HCT116 (cell line): ENCODE results near the gene POMGNT1.

Source experiments
- CEBPB ChIP-seq: IDR thresholded peaks from 2 replicates; pipeline ENCODE4 v1.6.1; 2012; ENCODE audit warnings: low read depth
- EZH2 ChIP-seq: fragments of 200-600 bp; sonication (generic); IDR thresholded peaks from 2 replicates; pipeline ENCODE4 v1.6.1; 2017; ENCODE audit warnings: antibody characterized with exemption, mixed run types
- POLR2A ChIP-seq: IDR thresholded peaks from 2 replicates; pipeline ENCODE4 v1.7.0; 2011; ENCODE audit warnings: borderline replicate concordance; ENCODE audit not compliant: insufficient read depth, insufficient read length; ENCODE audit errors: extremely low read depth
- POLR2AphosphoS5 ChIP-seq: IDR thresholded peaks from 2 replicates; pipeline ENCODE4 v1.6.1; 2011; ENCODE audit warnings: mild to moderate bottlenecking, low read depth, low read length, moderate library complexity
- TF ChIP-seq, protein P1 (sequence below), 3 experiments: fragments of 200-600 bp in 1 of 3; sonication (generic) in 1 of 3; IDR thresholded peaks in 2 of 3; conservative IDR thresholded peaks in 1 of 3; 2 replicates each; pipeline ENCODE4 v1.5.1; 2012 to 2017; ENCODE audit warnings: low read depth in 2 of 3, low read length in 2 of 3, antibody characterized with exemption in 1 of 3, borderline replicate concordance in 1 of 3, control low read depth in 1 of 3, mild to moderate bottlenecking in 1 of 3, mixed read lengths in 1 of 3, mixed run types in 1 of 3, moderate library complexity in 1 of 3; ENCODE audit not compliant: insufficient read depth in 1 of 3
- TF ChIP-seq, protein P2 (sequence below): IDR thresholded peaks from 2 replicates; pipeline ENCODE4 v1.6.1; 2012; ENCODE audit warnings: low read depth

DNA sequence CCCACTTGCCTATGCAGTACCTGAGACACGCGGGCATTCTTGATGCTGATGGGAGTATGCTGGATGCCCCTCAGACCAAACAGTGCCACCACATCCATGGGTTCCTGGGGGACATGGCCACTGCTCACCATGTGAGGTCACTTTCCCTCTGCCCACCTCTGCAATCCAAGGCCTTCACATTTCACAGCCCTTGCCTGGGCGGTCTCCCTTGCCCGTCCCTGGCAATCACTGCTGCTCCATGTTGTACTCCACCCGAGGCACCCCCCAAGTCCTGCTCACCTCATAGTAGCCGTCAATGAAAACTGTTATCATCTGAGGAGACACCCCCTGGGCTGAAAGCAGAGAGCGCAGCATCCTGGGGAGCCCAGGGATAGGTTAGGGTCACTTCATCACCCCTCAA is 4.9 kb downstream of the POMGNT1 start:
- TF ChIP-seq EZH2 (no peak), CEBPB (no peak), POLR2A (no peak), POLR2AphosphoS5 (no peak)
- TF ChIP-seq, protein P1, sequence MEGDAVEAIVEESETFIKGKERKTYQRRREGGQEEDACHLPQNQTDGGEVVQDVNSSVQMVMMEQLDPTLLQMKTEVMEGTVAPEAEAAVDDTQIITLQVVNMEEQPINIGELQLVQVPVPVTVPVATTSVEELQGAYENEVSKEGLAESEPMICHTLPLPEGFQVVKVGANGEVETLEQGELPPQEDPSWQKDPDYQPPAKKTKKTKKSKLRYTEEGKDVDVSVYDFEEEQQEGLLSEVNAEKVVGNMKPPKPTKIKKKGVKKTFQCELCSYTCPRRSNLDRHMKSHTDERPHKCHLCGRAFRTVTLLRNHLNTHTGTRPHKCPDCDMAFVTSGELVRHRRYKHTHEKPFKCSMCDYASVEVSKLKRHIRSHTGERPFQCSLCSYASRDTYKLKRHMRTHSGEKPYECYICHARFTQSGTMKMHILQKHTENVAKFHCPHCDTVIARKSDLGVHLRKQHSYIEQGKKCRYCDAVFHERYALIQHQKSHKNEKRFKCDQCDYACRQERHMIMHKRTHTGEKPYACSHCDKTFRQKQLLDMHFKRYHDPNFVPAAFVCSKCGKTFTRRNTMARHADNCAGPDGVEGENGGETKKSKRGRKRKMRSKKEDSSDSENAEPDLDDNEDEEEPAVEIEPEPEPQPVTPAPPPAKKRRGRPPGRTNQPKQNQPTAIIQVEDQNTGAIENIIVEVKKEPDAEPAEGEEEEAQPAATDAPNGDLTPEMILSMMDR (IDR thresholded peaks at IDR 0.05 in 2 of 3, conservative IDR thresholded peaks at IDR 0.05 in 1 of 3; ENCODE audit: borderline replicate concordance in 1 of 3, insufficient read depth in 1 of 3, low read depth in 2 of 3, low read length in 2 of 3) = no peak
- TF ChIP-seq, protein P2, sequence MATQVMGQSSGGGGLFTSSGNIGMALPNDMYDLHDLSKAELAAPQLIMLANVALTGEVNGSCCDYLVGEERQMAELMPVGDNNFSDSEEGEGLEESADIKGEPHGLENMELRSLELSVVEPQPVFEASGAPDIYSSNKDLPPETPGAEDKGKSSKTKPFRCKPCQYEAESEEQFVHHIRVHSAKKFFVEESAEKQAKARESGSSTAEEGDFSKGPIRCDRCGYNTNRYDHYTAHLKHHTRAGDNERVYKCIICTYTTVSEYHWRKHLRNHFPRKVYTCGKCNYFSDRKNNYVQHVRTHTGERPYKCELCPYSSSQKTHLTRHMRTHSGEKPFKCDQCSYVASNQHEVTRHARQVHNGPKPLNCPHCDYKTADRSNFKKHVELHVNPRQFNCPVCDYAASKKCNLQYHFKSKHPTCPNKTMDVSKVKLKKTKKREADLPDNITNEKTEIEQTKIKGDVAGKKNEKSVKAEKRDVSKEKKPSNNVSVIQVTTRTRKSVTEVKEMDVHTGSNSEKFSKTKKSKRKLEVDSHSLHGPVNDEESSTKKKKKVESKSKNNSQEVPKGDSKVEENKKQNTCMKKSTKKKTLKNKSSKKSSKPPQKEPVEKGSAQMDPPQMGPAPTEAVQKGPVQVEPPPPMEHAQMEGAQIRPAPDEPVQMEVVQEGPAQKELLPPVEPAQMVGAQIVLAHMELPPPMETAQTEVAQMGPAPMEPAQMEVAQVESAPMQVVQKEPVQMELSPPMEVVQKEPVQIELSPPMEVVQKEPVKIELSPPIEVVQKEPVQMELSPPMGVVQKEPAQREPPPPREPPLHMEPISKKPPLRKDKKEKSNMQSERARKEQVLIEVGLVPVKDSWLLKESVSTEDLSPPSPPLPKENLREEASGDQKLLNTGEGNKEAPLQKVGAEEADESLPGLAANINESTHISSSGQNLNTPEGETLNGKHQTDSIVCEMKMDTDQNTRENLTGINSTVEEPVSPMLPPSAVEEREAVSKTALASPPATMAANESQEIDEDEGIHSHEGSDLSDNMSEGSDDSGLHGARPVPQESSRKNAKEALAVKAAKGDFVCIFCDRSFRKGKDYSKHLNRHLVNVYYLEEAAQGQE = no peak
